Measurements from ENCODE around the gene TNFRSF4. TPM values are rescaled to one million over a fixed set of nuclear protein-coding genes. Genes with fewer than 3 reads are reported as not detected.
A peak's percentile ranks its signal among the peaks of the same experiment; 100 is the strongest.

The TNFRSF4 gene
- total RNA-seq, 3 donors from 2014 or later (not counting 1 experiment from before 2014, with no cell fraction given), result 14.3 to 26.5 (median 15.7) TPM

- Mint-ChIP-seq H3K36me3 (no peaks in the 10 kb centered on the region), H3K9me3 (no peaks in the 10 kb centered on the region), H3K27ac (peak overlapping the region in 1 of 2 donors; percentile 18), H3K4me1 (peaks cover 13 to 29% of the 10 kb centered on the region in 2 donors), H3K27me3 (ENCODE audit: low read depth in 2 of 2) (no peaks in the 10 kb centered on the region), H3K4me3 (no peak overlapping the region)
- no peak overlapping the region for H3K27ac ChIP-seq (ENCODE audit: low read length)
- no peaks in the 10 kb centered on the region for H3K9me3 ChIP-seq (ENCODE audit: control insufficient read depth, insufficient read depth, low read length)
- DNase-seq (no peak), ATAC-seq (no peak)
- no peaks in the 10 kb centered on the region for H3K27me3 ChIP-seq (ENCODE audit: control insufficient read depth, insufficient read depth, low read length)
- peaks cover 15% of the 10 kb centered on the region for H3K4me1 ChIP-seq (ENCODE audit: control insufficient read depth, insufficient read depth, low read length)
- TF ChIP-seq CTCF (IDR thresholded peaks at IDR 0.05), result no peak
- WGBS (ENCODE audit: insufficient coverage), result 95% methylated on average over 26 of the region's 26 CpGs
- no peak overlapping the region for H3K4me3 ChIP-seq (ENCODE audit: low read length)
- H3K36me3 ChIP-seq (ENCODE audit: control insufficient read depth, insufficient read depth, low read length), result peaks cover 37% of the 10 kb centered on the region
- intact Hi-C loops (cut with micrococcal nuclease), result no loop called here
Observed at GRCh38 chr1:1255078-1255477, 41.1 kb upstream of the TNFRSF4 start.

GRCh38 chr1:1254667-1254998, 40.7 kb upstream of the TNFRSF4 start:
- H3K27me3 Mint-ChIP-seq (ENCODE audit: low read depth in 2 of 2), result no peaks in the 10 kb centered on the region
- H3K9me3 Mint-ChIP-seq, result no peaks in the 10 kb centered on the region
- intact Hi-C loops (cut with micrococcal nuclease), result no loop called here
- no peaks in the 10 kb centered on the region for H3K9me3 ChIP-seq (ENCODE audit: control insufficient read depth, insufficient read depth, low read length)
- DNase-seq, result no peak
- peaks cover 18% of the 10 kb centered on the region for H3K4me1 ChIP-seq (ENCODE audit: control insufficient read depth, insufficient read depth, low read length)
- H3K36me3 Mint-ChIP-seq, result no peaks in the 10 kb centered on the region
- no peaks in the 10 kb centered on the region for H3K27me3 ChIP-seq (ENCODE audit: control insufficient read depth, insufficient read depth, low read length)
- WGBS (ENCODE audit: insufficient coverage), result 94% methylated on average over 21 of the region's 21 CpGs
- no peak for TF ChIP-seq CTCF (IDR thresholded peaks at IDR 0.05)
- no peak overlapping the region for H3K27ac ChIP-seq (ENCODE audit: low read length)
- H3K4me1 Mint-ChIP-seq, result peaks cover 9 to 27% of the 10 kb centered on the region in 2 donors
- no peak overlapping the region for H3K4me3 Mint-ChIP-seq
- no peak for ATAC-seq
- H3K27ac Mint-ChIP-seq, result no peak overlapping the region
- peaks cover 37% of the 10 kb centered on the region for H3K36me3 ChIP-seq (ENCODE audit: control insufficient read depth, insufficient read depth, low read length)
- no peak overlapping the region for H3K4me3 ChIP-seq (ENCODE audit: low read length)

- Mint-ChIP-seq H3K36me3 (no peaks in the 10 kb centered on the region), H3K9me3 (no peaks in the 10 kb centered on the region), H3K27ac (peak overlapping the region in 1 of 2 donors; percentile 78), H3K4me3 (no peak overlapping the region), H3K4me1 (peaks cover 7 to 26% of the 10 kb centered on the region in 2 donors), H3K27me3 (ENCODE audit: low read depth in 2 of 2) (no peaks in the 10 kb centered on the region)
- intact Hi-C loops (cut with micrococcal nuclease), result no loop called here
- peaks cover 19% of the 10 kb centered on the region for H3K4me1 ChIP-seq (ENCODE audit: control insufficient read depth, insufficient read depth, low read length)
- ATAC-seq (no peak), DNase-seq (no peak)
- no peak for TF ChIP-seq CTCF (IDR thresholded peaks at IDR 0.05)
- 97% methylated on average over 50 of the region's 50 CpGs for WGBS (ENCODE audit: insufficient coverage)
- no peaks in the 10 kb centered on the region for H3K9me3 ChIP-seq (ENCODE audit: control insufficient read depth, insufficient read depth, low read length)
- no peaks in the 10 kb centered on the region for H3K27me3 ChIP-seq (ENCODE audit: control insufficient read depth, insufficient read depth, low read length)
- no peak overlapping the region for H3K27ac ChIP-seq (ENCODE audit: low read length)
- H3K4me3 ChIP-seq (ENCODE audit: low read length), result no peak overlapping the region
- H3K36me3 ChIP-seq (ENCODE audit: control insufficient read depth, insufficient read depth, low read length), result peaks cover 34% of the 10 kb centered on the region
Observed at GRCh38 chr1:1253972-1254666, 40.2 kb upstream of the TNFRSF4 start.

- Histone ChIP-seq H3K27me3 (ENCODE audit: control insufficient read depth, insufficient read depth, low read length) (no peaks in the 10 kb centered on the region), H3K9me3 (ENCODE audit: control insufficient read depth, insufficient read depth, low read length) (no peaks in the 10 kb centered on the region), H3K4me1 (ENCODE audit: control insufficient read depth, insufficient read depth, low read length) (peaks cover 19% of the 10 kb centered on the region), H3K27ac (ENCODE audit: low read length) (no peak overlapping the region), H3K4me3 (ENCODE audit: low read length) (no peak overlapping the region), H3K36me3 (ENCODE audit: control insufficient read depth, insufficient read depth, low read length) (peaks cover 32% of the 10 kb centered on the region)
- H3K4me3 Mint-ChIP-seq, result no peak overlapping the region
- intact Hi-C loops (cut with micrococcal nuclease), result no loop called here
- no peak for TF ChIP-seq CTCF (IDR thresholded peaks at IDR 0.05)
- H3K27ac Mint-ChIP-seq, result peak overlapping the region; percentile 42 to 78
- peaks cover 7 to 21% of the 10 kb centered on the region in 2 donors for H3K4me1 Mint-ChIP-seq
- H3K9me3 Mint-ChIP-seq, result no peaks in the 10 kb centered on the region
- ATAC-seq, result no peak
- over 99% methylated on average over 12 of the region's 12 CpGs for WGBS (ENCODE audit: insufficient coverage)
- H3K27me3 Mint-ChIP-seq (ENCODE audit: low read depth in 2 of 2), result no peaks in the 10 kb centered on the region
- H3K36me3 Mint-ChIP-seq, result no peaks in the 10 kb centered on the region
- DNase-seq, result no peak
Observed at GRCh38 chr1:1253314-1253713, 39.4 kb upstream of the TNFRSF4 start.
